Skin of body (tissue), 2 donors: ENCODE measurements around the gene MFN2. TPM values are rescaled to one million over a fixed set of nuclear protein-coding genes. Genes with fewer than 3 reads are reported as not detected.

Experiments used
- DNase-seq: peaks from one replicate; lab custom pipeline; 2025; lab: John Stamatoyannopoulos, UW
- total RNA-seq: library from RNA; depleted of rRNA; stranded (reverse); fragments of >200 nt; gene quantifications from one replicate; pipeline ENCODE4 v1.2.3, GENCODE V29; 2014

Gene MFN2
- total RNA-seq, 1 donor from 2014 or later = 30.7 TPM

- no peak for DNase-seq
These were observed 20.0 kb upstream of the MFN2 start for GRCh38 chr1:11960276-11960675.

GRCh38 chr1:11960715-11961114 lies 19.5 kb upstream of the MFN2 start:
- DNase-seq = no peak

- no peak for DNase-seq
These were observed 19.0 kb upstream of the MFN2 start for GRCh38 chr1:11961230-11961629.

GRCh38 chr1:11963622-11964021 lies 16.6 kb upstream of the MFN2 start:
- no peak for DNase-seq

GRCh38 chr1:11964656-11965055 lies 15.6 kb upstream of the MFN2 start:
- DNase-seq = no peak

GRCh38 chr1:11967028-11967547 lies 13.2 kb upstream of the MFN2 start:
- DNase-seq = no peak

- DNase-seq = no peak
These were observed 9.6 kb upstream of the MFN2 start for GRCh38 chr1:11970441-11971185.

GRCh38 chr1:11977625-11978024 lies 2.6 kb upstream of the MFN2 start:
- DNase-seq = peak; percentile 11

- no peak for DNase-seq
These were observed 1.9 kb upstream of the MFN2 start for GRCh38 chr1:11978301-11978700.

GRCh38 chr1:11979028-11979850 lies 1.0 kb upstream of the MFN2 start:
- DNase-seq = no peak

GRCh38 chr1:11980676-11980972 lies 380 bp downstream of the MFN2 start:
- no peak for DNase-seq

GRCh38 chr1:11981378-11982009 lies 1.2 kb downstream of the MFN2 start:
- DNase-seq = peak; percentile 21

- DNase-seq = no peak
These were observed 1.8 kb downstream of the MFN2 start for GRCh38 chr1:11982010-11982392.

GRCh38 chr1:11984121-11984520 lies 3.9 kb downstream of the MFN2 start:
- DNase-seq = no peak

- no peak for DNase-seq
These were observed 4.3 kb downstream of the MFN2 start for GRCh38 chr1:11984576-11984975.

GRCh38 chr1:11985171-11985570 lies 4.9 kb downstream of the MFN2 start:
- DNase-seq = no peak

- DNase-seq = peak; percentile 88
These were observed 5.6 kb downstream of the MFN2 start for GRCh38 chr1:11985851-11986250.

- DNase-seq = no peak
These were observed 9.4 kb downstream of the MFN2 start for GRCh38 chr1:11989669-11990068.

GRCh38 chr1:11990303-11991032 lies 10.2 kb downstream of the MFN2 start:
- DNase-seq = no peak

- DNase-seq = no peak
These were observed 11.9 kb downstream of the MFN2 start for GRCh38 chr1:11991969-11992676.
